Stimulated activated naive CD8-positive, alpha-beta T cell treated with anti-CD3 and anti-CD28 coated beads, Interleukin-15, amount 100 ng/mL, for 72 hours (primary cell): ENCODE data around the gene NUP133.
"Not testable (repeated sequence)": the region's sequence is repeated elsewhere in the genome, so short reads cannot be mapped to it uniquely, and the experiment has no call there.

Experiments
- ATAC-seq: fragments of 150-1000 bp; cut with Tn5 transposase; 2 replicates; pipeline ENCODE4 v1.10.0; 2021; ENCODE audit warnings: mild to moderate bottlenecking, moderate library complexity
- DNase-seq, 2 donors: peaks; one replicate each; pipeline ENCODE4 v3.0.0; 2021 to 2022
- H3K27ac Mint-ChIP-seq, 2 donors: one replicate each; pipeline ENCODE4 v1.8.0; 2022; ENCODE audit warnings: mild to moderate bottlenecking in 2 of 2, mixed read lengths in 2 of 2, moderate library complexity in 2 of 2
- H3K27me3 Mint-ChIP-seq: one replicate; pipeline ENCODE4 v1.8.0; 2022; ENCODE audit warnings: mixed read lengths
- H3K4me1 Mint-ChIP-seq: one replicate; pipeline ENCODE4 v1.8.0; 2022; ENCODE audit warnings: mild to moderate bottlenecking, mixed read lengths
- H3K4me3 Mint-ChIP-seq, 2 donors: one replicate each; pipeline ENCODE4 v1.8.0; 2022; ENCODE audit warnings: mild to moderate bottlenecking in 2 of 2, mixed read lengths in 2 of 2, moderate library complexity in 1 of 2
- H3K9me3 Mint-ChIP-seq, 2 donors: one replicate each; pipeline ENCODE4 v1.8.0; 2022; ENCODE audit warnings: mixed read lengths in 2 of 2

NUP133 gene

GRCh38 chr1:229475859-229476258 is 32.3 kb downstream of the NUP133 start:
- DNase-seq, H3K27me3 Mint-ChIP-seq, ATAC-seq, H3K27ac Mint-ChIP-seq, H3K4me3 Mint-ChIP-seq, H3K9me3 Mint-ChIP-seq: not testable (repeated sequence)
- H3K4me1 Mint-ChIP-seq = peaks cover 10% of the 10 kb centered on the region

- DNase-seq = no peak
- ATAC-seq = no peak
- Mint-ChIP-seq H3K27ac (no peak overlapping the region), H3K4me3 (no peak overlapping the region), H3K9me3 (no peaks in the 10 kb centered on the region), H3K27me3 (no peaks in the 10 kb centered on the region), H3K4me1 (peaks cover 6% of the 10 kb centered on the region)
Measured at GRCh38 chr1:229474509-229474908, 33.6 kb downstream of the NUP133 start.

- Mint-ChIP-seq H3K4me1 (peaks cover 6% of the 10 kb centered on the region), H3K4me3 (no peak overlapping the region), H3K27ac (peak overlapping the region in 1 of 2 donors; percentile 21), H3K9me3 (no peaks in the 10 kb centered on the region), H3K27me3 (no peaks in the 10 kb centered on the region)
- ATAC-seq (no peak), DNase-seq (no peak)
Measured at GRCh38 chr1:229471175-229471574, 37.0 kb downstream of the NUP133 start.

- Mint-ChIP-seq H3K27me3 (no peaks in the 10 kb centered on the region), H3K27ac (no peak overlapping the region), H3K4me1 (peaks cover 6% of the 10 kb centered on the region), H3K9me3 (no peaks in the 10 kb centered on the region), H3K4me3 (no peak overlapping the region)
- DNase-seq (no peak), ATAC-seq (no peak)
Measured at GRCh38 chr1:229470406-229471043, 37.6 kb downstream of the NUP133 start.

- Mint-ChIP-seq H3K9me3 (no peaks in the 10 kb centered on the region), H3K27me3 (no peaks in the 10 kb centered on the region), H3K4me1 (peaks cover 6% of the 10 kb centered on the region), H3K27ac (no peak overlapping the region), H3K4me3 (no peak overlapping the region)
- DNase-seq (no peak), ATAC-seq (no peak)
Measured at GRCh38 chr1:229466887-229467286, 41.3 kb downstream of the NUP133 start.

GRCh38 chr1:229464672-229465071 is 43.5 kb downstream of the NUP133 start:
- DNase-seq (no peak), ATAC-seq (no peak)
- Mint-ChIP-seq H3K9me3 (no peaks in the 10 kb centered on the region), H3K27me3 (no peaks in the 10 kb centered on the region), H3K27ac (peak overlapping the region in 1 of 2 donors; percentile 19), H3K4me3 (no peak overlapping the region), H3K4me1 (peaks cover 5% of the 10 kb centered on the region)

- DNase-seq (no peak), ATAC-seq (no peak)
- Mint-ChIP-seq H3K9me3 (no peaks in the 10 kb centered on the region), H3K27me3 (no peaks in the 10 kb centered on the region), H3K4me3 (no peak overlapping the region), H3K4me1 (peaks cover 4% of the 10 kb centered on the region), H3K27ac (peak overlapping the region in 1 of 2 donors; percentile 7)
Measured at GRCh38 chr1:229461032-229461668, 47.0 kb downstream of the NUP133 start.

- peaks cover 8% of the 10 kb centered on the region for H3K4me1 Mint-ChIP-seq
- no peak overlapping the region for H3K4me3 Mint-ChIP-seq
- no peaks in the 10 kb centered on the region for H3K9me3 Mint-ChIP-seq
- H3K27ac Mint-ChIP-seq = no peak overlapping the region
- ATAC-seq (no peak), DNase-seq (no peak)
- no peaks in the 10 kb centered on the region for H3K27me3 Mint-ChIP-seq
Measured at GRCh38 chr1:229459815-229460214, 48.3 kb downstream of the NUP133 start.

GRCh38 chr1:229457436-229457835 is 50.7 kb downstream of the NUP133 start:
- H3K4me1 Mint-ChIP-seq = peaks cover 8% of the 10 kb centered on the region
- DNase-seq (no peak), ATAC-seq (no peak)
- no peak overlapping the region for H3K4me3 Mint-ChIP-seq
- no peaks in the 10 kb centered on the region for H3K27me3 Mint-ChIP-seq
- no peaks in the 10 kb centered on the region for H3K9me3 Mint-ChIP-seq
- no peak overlapping the region for H3K27ac Mint-ChIP-seq

GRCh38 chr1:229456016-229456415 is 52.1 kb downstream of the NUP133 start:
- DNase-seq (no peak), ATAC-seq (peak; percentile 35)
- Mint-ChIP-seq H3K27me3 (no peaks in the 10 kb centered on the region), H3K9me3 (no peaks in the 10 kb centered on the region), H3K27ac (no peak overlapping the region), H3K4me1 (peaks cover 8% of the 10 kb centered on the region), H3K4me3 (no peak overlapping the region)

GRCh38 chr1:229454056-229454455 is 54.1 kb downstream of the NUP133 start:
- H3K27me3 Mint-ChIP-seq = no peaks in the 10 kb centered on the region
- H3K27ac Mint-ChIP-seq = no peak overlapping the region
- H3K4me1 Mint-ChIP-seq = peaks cover 11% of the 10 kb centered on the region
- ATAC-seq (no peak), DNase-seq (no peak)
- H3K9me3 Mint-ChIP-seq = no peaks in the 10 kb centered on the region
- no peak overlapping the region for H3K4me3 Mint-ChIP-seq

GRCh38 chr1:229452956-229453801 is 55.0 kb downstream of the NUP133 start:
- Mint-ChIP-seq H3K9me3 (no peaks in the 10 kb centered on the region), H3K27me3 (no peaks in the 10 kb centered on the region), H3K4me1 (peaks cover 17% of the 10 kb centered on the region), H3K27ac (no peak overlapping the region), H3K4me3 (no peak overlapping the region)
- ATAC-seq (no peak), DNase-seq (no peak)

GRCh38 chr1:229448845-229449244 is 59.3 kb downstream of the NUP133 start:
- Mint-ChIP-seq H3K27me3 (no peaks in the 10 kb centered on the region), H3K4me3 (no peak overlapping the region), H3K4me1 (peaks cover 9% of the 10 kb centered on the region), H3K27ac (peak overlapping the region in 1 of 2 donors; percentile 54), H3K9me3 (no peaks in the 10 kb centered on the region)
- DNase-seq = no peak
- peak; percentile 71 for ATAC-seq

- no peak for ATAC-seq
- Mint-ChIP-seq H3K27me3 (no peaks in the 10 kb centered on the region), H3K4me3 (no peak overlapping the region), H3K27ac (peak overlapping the region in 1 of 2 donors; percentile 54), H3K4me1 (peaks cover 9% of the 10 kb centered on the region), H3K9me3 (no peaks in the 10 kb centered on the region)
- DNase-seq = no peak
Measured at GRCh38 chr1:229448354-229448753, 59.8 kb downstream of the NUP133 start.

GRCh38 chr1:229447809-229448252 is 60.3 kb downstream of the NUP133 start:
- no peak for ATAC-seq
- Mint-ChIP-seq H3K27ac (no peak overlapping the region), H3K4me3 (no peak overlapping the region)

GRCh38 chr1:229445828-229446227 is 62.3 kb downstream of the NUP133 start:
- no peak overlapping the region for H3K27ac Mint-ChIP-seq
- H3K4me3 Mint-ChIP-seq = no peak overlapping the region
- ATAC-seq (no peak), DNase-seq (no peak)
- no peaks in the 10 kb centered on the region for H3K27me3 Mint-ChIP-seq
- no peaks in the 10 kb centered on the region for H3K9me3 Mint-ChIP-seq
- peaks cover 24% of the 10 kb centered on the region for H3K4me1 Mint-ChIP-seq

More at GRCh38 chr1:229447809-229448252, 60.3 kb downstream of the NUP133 start:
- DNase-seq = no peak
- H3K4me1 Mint-ChIP-seq = peaks cover 9% of the 10 kb centered on the region
- no peaks in the 10 kb centered on the region for H3K9me3 Mint-ChIP-seq
- no peaks in the 10 kb centered on the region for H3K27me3 Mint-ChIP-seq
